Suprapubic skin (tissue), 3 donors: ENCODE data around the gene CSNK1G1.

Source experiments
- EP300 ChIP-seq: sonication (generic); formaldehyde crosslinking; IDR thresholded peaks from one replicate; pipeline ENCODE4 v1.6.1; 2017; ENCODE audit warnings: antibody characterized with exemption
- POLR2A ChIP-seq, 2 donors: fragments of 450-650 bp; IDR thresholded peaks; one replicate each; pipeline ENCODE4 v1.6.1; 2017; ENCODE audit warnings: antibody characterized with exemption in 2 of 2, mild to moderate bottlenecking in 2 of 2, moderate library complexity in 2 of 2
- TF ChIP-seq, protein P1 (sequence below), 2 donors: fragments of 200-600 bp in 1 of 2; fragments of 450-650 bp in 1 of 2; sonication (generic) in 1 of 2; IDR thresholded peaks; one replicate each; pipeline ENCODE4 v1.5.1; 2016 to 2019; ENCODE audit warnings: antibody characterized with exemption in 2 of 2, mild to moderate bottlenecking in 1 of 2, moderate library complexity in 1 of 2

DNA sequence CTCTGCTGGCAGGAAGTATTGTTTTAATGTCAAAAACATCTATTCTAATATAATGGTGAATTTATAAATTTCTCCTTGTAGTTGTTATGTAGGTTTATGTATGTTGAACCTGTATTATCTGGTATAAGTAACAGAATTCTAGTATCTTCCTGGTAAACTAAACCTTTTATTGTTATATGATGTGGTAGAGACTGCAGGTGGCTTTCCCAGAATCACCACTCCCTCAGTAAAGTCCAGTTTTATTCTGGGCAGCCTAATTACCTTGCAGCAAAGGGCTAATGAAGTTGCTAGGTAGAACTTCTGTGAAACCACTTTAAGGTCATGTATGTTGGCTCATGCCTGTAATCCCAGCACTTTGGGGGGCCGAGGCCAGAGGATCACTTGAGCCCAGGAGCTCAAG, 15.6 kb downstream of the CSNK1G1 start:
- TF ChIP-seq, protein P1, sequence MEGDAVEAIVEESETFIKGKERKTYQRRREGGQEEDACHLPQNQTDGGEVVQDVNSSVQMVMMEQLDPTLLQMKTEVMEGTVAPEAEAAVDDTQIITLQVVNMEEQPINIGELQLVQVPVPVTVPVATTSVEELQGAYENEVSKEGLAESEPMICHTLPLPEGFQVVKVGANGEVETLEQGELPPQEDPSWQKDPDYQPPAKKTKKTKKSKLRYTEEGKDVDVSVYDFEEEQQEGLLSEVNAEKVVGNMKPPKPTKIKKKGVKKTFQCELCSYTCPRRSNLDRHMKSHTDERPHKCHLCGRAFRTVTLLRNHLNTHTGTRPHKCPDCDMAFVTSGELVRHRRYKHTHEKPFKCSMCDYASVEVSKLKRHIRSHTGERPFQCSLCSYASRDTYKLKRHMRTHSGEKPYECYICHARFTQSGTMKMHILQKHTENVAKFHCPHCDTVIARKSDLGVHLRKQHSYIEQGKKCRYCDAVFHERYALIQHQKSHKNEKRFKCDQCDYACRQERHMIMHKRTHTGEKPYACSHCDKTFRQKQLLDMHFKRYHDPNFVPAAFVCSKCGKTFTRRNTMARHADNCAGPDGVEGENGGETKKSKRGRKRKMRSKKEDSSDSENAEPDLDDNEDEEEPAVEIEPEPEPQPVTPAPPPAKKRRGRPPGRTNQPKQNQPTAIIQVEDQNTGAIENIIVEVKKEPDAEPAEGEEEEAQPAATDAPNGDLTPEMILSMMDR (IDR thresholded peaks at IDR 0.05): no peak
- TF ChIP-seq EP300 (no peak), POLR2A (IDR thresholded peaks at IDR 0.05) (no peak)
